ENCODE data around the gene PALLD.
"Not testable (repeated sequence)": the region's sequence is repeated elsewhere in the genome, so short reads cannot be mapped to it uniquely, and the experiment has no call there.

PALLD gene

GRCh38 chr4:168797194-168797593 lies 300.3 kb downstream of the PALLD start:
- no peak for DNase-seq (ENCODE audit: low read depth)

- DNase-seq (ENCODE audit: low read depth) = no peak
Measured at GRCh38 chr4:168797738-168798375, 301.0 kb downstream of the PALLD start.

GRCh38 chr4:168800926-168801325 lies 304.1 kb downstream of the PALLD start:
- no peak for DNase-seq (ENCODE audit: low read depth)

GRCh38 chr4:168802222-168802621 lies 305.4 kb downstream of the PALLD start:
- DNase-seq (ENCODE audit: low read depth) = no peak

- not testable (repeated sequence) for DNase-seq (ENCODE audit: low read depth)
Measured at GRCh38 chr4:168803052-168803451, 306.2 kb downstream of the PALLD start.

GRCh38 chr4:168803732-168804131 lies 306.9 kb downstream of the PALLD start:
- DNase-seq (ENCODE audit: low read depth) = no peak

- DNase-seq (ENCODE audit: low read depth) = no peak
Measured at GRCh38 chr4:168804146-168804545, 307.3 kb downstream of the PALLD start.

GRCh38 chr4:168805341-168805740 lies 308.5 kb downstream of the PALLD start:
- DNase-seq (ENCODE audit: low read depth) = no peak

- not testable (repeated sequence) for DNase-seq (ENCODE audit: low read depth)
Measured at GRCh38 chr4:168806247-168806646, 309.4 kb downstream of the PALLD start.

- DNase-seq (ENCODE audit: low read depth) = no peak
Measured at GRCh38 chr4:168811207-168811606, 314.4 kb downstream of the PALLD start.

GRCh38 chr4:168811786-168812651 lies 315.2 kb downstream of the PALLD start:
- no peak for DNase-seq (ENCODE audit: low read depth)

GRCh38 chr4:168812806-168813205 lies 316.0 kb downstream of the PALLD start:
- no peak for DNase-seq (ENCODE audit: low read depth)

GRCh38 chr4:168813890-168814289 lies 317.0 kb downstream of the PALLD start:
- no peak for DNase-seq (ENCODE audit: low read depth)

GRCh38 chr4:168815379-168816345 lies 318.8 kb downstream of the PALLD start:
- no peak for DNase-seq (ENCODE audit: low read depth)

- DNase-seq (ENCODE audit: low read depth) = no peak
Measured at GRCh38 chr4:168817370-168817769, 320.5 kb downstream of the PALLD start.

GRCh38 chr4:168822481-168822880 lies 325.6 kb downstream of the PALLD start:
- DNase-seq (ENCODE audit: low read depth) = no peak

GRCh38 chr4:168825975-168826374 lies 329.1 kb downstream of the PALLD start:
- no peak for DNase-seq (ENCODE audit: low read depth)

- DNase-seq (ENCODE audit: low read depth) = no peak
Measured at GRCh38 chr4:168826620-168827019, 329.8 kb downstream of the PALLD start.

- no peak for DNase-seq (ENCODE audit: low read depth)
Measured at GRCh38 chr4:168830777-168831512, 334.1 kb downstream of the PALLD start.

GRCh38 chr4:168831585-168831918 lies 334.7 kb downstream of the PALLD start:
- DNase-seq (ENCODE audit: low read depth) = no peak

- DNase-seq (ENCODE audit: low read depth) = peak; percentile 12
Measured at GRCh38 chr4:168831919-168832762, 335.3 kb downstream of the PALLD start.
